ENCODE data around the gene RABGAP1L.

GRCh38 chr1:174956976-174957375, 797.7 kb downstream of the RABGAP1L start:
- TF ChIP-seq CTCF (IDR thresholded peaks at IDR 0.05) (no peak), EP300 (IDR thresholded peaks at IDR 0.05) (no peak), POLR2AphosphoS5 (IDR thresholded peaks at IDR 0.05) (no peak)
